GM21381 (cell line): ENCODE data around the gene ABCA2.
"Not testable (repeated sequence)": the region's sequence is repeated elsewhere in the genome, so short reads cannot be mapped to it uniquely, and the experiment has no call there.

Experiments used
- ATAC-seq: cut with Tn5 transposase; IDR thresholded peaks from one replicate; pipeline ENCODE4 v1.9.1; 2021; ENCODE audit warnings: mild to moderate bottlenecking, moderate library complexity; ENCODE audit not compliant: unreplicated experiment

Gene ABCA2

DNA sequence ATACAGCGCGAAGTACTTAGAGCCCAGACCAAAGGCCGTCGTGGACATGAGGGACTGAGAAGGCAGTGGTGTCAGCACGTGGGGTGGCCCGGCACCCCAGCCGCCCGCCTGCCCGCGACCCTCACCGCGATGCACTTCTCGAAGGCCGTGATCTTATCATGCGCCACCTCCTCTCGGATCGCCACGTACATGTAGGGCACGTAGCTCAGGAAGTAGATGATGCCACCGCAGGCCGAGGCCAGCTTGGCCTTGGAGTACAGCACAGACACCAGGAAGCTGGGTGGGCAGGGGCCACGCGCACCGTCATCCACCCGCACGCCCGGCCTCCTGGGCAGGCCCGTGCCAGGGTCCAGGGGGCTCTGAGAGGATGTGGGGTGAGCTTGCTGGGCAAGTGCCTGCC is 11.0 kb downstream of the ABCA2 start:
- no peak for ATAC-seq

DNA sequence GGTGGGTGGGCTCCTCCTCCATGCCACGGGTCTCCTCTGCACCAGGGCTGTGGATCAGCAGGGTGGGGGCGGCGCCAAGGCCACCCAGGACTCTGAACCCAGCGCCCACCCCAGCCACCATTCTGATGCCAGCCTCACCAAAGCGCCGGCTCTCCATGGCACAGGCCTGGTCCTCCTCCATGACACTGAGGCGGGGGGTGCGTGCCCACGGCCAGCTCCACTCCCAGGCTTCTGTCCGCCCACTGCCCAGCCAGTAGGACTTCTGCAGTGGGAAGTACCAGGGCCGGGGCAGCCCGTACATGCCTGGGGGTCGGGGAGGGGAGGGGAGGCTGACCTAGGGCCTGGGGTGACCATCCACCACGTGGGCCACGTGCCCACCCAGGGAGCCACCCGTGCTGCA is 11.6 kb downstream of the ABCA2 start:
- ATAC-seq: no peak

DNA sequence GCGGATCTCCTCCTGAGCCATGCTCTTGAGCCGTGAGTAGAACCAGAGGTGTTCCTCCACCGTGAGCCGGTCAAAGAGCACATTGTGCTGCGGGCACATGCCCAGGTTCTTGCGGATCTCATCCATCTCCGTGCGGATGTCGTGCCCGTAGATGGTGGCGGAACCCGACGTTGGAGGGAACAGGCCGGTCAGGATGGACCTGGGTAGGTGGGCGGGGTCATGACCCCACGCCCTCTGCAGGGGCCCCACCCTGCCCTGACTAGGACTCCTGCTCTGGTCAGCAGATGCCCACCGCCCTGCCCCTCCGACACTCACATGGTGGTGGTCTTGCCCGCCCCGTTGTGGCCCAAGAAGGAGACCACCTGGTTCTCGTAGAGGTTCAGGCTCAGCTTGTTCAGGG is 12.1 kb downstream of the ABCA2 start:
- ATAC-seq: no peak

DNA sequence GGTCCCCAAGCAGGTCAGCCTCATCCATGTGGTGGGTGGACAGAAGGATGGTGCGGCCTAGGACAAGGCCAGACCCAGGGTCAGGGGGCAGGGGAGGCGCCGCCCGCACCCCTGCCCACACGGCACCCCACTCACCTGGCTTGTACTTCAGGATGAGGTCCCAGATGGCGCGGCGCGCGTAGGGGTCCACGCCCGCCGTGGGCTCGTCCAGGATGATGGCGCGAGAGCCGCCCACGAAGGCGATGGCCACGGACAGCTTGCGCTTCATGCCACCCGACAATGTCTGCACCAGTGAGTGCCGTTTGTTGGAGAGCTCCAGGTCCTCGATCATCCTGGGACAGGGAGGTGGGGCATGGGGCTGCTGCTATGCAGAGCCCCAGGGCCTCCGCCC is 12.5 kb downstream of the ABCA2 start:
- ATAC-seq: no peak

DNA sequence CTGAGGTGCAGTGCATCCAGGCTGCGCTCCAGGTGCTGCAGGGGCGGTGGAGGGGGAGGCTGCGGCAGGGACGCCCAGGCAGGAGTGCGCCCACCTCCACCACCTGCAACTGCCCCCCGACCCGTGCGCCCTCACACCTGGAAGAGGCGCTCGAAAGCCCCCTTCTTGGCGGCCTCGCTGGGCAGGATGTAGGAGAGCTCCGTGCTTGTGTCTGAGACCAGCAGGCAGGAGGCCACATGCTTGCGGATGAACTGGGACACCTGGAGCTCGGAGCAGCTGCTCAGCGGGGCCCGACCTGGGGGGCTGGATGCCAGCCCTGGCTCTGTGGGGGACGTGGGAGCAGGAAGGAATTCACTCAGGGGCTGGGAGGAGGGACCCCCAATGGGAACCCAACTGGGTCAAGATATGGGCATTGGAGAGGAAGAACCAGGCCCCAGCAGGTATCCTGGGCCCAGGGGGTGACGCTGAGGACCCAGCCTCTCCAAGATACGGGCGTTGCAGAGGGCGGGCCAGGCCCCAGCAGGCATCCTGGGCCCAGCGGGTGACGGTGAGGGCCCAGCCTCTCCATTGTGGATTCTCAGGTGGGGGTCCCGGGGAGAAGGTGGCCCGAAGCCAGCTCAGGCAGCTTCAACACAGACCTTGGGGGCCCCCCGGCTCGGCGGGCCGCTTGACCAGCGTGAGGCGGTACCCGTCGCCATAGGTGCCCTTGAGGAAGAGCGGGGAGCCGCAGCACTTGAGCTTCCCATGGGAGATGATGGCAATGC is 13.1 kb downstream of the ABCA2 start:
- ATAC-seq: no peak

DNA sequence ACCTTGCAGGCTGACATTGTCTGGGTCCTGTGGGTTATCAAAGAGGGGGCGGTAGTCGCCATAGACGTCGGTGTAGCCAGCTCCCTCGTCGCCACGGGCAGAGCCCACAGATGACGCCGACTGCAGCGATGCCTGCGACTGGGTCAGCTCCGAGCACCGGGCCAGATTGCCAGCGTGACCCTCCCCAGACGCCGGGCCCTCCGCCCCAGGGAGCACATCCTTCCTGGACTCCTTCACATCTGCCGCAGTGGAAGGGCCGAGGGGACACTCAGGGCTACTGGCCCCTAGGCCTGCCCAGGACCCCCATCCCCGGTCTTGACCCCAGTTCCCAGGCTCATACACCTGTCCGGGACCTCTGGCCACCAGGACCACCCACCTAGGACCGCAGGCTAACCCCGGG is 13.9 kb downstream of the ABCA2 start:
- ATAC-seq: no peak

DNA sequence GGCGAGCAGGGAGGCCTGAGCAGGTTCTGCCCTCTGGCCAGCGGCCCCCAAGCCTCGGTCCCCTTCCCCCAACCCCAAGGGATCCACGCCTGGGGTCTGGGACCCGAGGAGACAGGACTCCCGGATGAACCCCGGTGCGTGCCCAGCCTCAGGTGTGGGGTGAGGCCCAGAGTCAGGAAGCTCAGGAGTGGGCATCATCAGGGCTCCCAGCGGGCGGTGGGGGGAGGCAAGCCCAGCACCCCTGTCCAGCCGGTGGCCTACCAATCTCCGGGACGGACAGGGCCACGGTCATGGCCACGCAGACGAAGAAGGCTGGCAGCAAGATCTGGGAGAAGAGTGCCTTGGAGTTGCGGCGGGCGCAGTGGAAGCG is 14.5 kb downstream of the ABCA2 start:
- ATAC-seq: no peak

DNA sequence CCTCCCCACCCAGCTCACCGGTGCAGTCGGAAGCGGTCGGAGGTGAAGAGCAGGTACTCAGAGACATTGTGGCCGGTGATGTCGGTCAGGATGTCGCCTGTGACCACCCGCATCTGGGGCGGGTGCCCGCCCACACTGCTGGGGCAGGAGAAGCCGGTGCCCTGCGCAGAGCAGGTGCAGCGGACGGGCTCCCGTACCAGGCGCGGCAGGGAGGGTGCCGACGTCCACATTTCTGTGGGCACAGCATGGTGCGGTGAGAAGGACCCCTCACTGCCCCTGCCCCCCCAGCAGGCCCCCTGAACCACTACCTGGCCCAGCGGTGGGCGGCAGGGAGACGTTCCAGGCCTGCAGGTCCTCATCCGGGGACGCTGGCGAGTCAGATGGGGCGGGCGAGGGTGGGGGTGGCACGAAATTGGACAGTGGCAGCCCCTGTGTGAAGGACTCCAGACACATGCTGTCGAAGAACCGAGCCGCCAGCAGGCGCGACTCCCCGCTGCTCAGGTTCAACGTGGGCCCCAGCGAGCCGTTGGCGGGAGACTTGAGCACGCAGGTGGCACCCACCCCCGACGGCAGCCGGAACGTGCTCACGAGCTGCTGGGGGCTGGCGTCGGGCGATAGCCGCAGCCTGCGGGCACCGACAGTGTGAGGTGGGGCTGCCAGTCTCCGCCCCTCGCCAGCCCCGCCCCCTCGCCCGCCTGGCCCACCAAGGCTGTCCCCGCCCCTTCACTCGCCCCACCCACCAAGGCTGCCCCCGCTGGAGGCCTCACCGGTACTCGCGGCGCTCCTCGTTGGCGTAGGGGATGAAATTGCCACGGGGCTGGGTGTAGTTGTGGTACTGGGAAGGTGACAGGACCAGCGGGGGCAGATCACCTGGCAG is 15.1 kb downstream of the ABCA2 start:
- ATAC-seq: no peak

DNA sequence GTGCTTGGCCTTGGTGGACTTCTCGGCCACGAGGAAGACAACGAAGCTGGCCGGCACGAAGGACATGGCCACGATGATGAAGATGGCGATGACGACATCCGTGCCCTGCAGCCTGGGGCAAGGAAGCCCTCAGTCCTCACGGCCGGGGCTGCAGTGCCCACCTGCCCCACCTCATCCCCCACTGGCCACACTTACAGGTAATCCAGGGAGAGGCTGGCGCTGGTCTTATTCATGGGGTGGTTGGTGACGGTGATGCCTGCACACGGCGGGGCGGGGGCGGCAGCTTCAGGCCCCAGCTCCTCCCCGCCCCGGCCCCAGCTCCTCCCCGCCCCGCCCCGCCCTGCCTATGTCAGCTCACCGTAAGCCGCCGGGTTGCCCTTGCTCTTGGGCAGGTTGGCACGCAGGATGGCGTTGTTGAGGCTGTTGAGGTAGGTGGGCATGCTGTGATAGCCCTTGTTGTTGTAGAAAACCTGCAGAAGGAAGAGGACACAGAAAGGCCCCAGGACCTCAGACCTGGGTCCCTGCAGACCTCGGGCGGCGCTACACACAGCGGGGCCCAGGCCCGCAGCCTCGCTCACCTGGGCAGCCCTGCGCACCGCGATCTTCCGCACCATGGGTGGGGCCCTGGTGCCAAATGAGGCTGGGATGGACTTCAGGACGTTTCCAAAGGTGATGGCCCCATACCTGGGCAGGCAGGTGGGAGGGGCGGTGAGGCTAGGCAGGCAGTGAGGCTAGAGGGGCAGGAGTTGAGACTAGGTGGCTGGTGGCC is 15.9 kb downstream of the ABCA2 start:
- no peak for ATAC-seq

DNA sequence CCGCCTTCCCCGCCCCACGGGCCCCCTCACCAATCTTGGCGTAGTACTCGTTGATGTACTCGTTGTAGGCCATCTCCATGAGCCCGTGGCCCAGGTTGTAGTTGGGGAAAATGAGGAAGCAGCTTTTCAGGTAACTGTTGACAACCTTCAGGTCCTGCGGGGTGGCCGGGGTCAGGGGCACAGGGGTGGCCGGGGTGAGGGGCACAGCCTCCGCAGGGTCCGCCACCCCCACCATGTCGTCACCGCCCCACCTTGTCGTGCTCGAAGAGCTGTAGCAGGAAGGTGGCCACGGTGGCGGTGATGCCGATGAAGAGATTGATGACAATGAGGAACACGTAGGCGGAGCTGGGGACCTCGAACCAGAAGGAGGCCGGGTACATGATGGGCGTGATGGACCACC is 16.9 kb downstream of the ABCA2 start:
- ATAC-seq: no peak

DNA sequence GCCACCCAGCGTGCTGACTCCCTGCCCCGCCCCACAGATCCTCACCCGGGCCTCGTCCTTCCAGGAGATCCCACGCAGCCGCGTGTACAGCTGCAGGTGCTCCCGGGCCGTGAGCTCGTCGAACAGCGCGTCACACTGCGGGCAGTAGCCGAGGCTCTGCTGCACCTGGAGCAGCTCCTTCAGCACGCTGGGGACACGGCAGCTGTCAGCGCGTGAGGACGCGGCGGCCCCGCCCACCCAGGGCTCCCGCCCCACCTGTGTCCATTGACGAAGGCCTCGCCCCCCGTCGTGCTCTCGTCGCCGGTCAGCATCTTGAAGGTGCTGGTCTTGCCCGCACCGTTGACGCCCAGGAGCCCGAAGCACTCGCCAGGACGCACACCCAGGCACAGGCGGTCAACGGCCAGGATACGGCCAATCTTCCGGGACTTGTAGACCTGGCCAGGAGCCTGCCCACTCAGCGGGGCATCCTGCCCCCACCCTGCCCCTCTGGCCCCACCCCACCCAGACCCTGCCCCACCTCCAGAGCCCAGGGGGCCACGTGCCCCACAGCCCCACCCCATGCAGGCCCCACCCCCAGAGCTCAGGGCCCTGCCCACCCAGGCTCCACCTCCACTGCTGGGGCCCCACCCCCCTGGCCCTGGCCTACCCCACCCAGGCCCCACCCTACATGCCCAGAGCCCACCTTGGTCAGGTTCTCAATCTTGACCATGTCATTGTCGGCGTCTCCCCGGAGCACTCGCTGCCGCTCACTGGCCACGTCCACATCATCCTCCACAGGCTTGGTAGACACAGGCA is 17.9 kb downstream of the ABCA2 start:
- no peak for ATAC-seq

DNA sequence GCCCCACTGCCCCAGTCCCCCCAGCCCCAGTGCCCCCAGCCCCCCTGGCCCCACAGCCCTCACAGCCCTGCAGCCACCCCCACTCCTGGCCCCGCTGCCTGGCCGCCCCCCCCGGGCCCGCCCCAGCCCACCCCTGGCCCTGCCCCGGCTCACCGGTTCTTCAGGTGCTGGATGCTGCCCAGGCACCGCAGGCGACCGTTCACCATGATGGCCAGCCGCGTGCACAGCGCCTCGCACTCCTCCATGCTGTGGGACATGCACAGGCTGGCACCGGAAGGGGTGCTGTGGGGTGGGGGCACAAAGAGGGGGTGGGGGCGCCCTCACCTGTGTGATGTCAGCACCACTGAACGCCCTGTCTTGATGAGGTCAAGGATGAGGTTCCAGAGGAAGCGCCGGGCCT is 18.8 kb downstream of the ABCA2 start:
- ATAC-seq: no peak

DNA sequence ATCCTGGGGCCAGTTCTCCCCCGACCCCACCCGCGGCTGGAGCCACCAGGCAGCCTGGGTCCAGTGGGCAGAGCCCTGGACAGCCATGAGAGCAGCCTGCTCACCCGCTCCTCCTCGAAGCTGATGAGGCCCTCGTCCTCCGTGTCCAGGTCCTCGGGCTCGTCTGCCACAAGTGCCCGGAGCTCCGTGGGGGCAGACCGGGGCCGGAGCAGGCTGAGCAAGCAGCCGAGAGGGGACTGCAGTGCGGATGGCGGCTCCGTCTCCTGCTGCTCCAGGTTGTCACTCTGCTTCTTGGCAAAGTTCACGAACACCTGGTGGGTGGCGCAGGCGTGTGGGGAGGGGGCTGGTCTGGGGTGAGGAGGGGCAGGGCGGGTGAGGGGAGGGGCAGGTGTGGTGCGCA is 19.7 kb downstream of the ABCA2 start:
- no peak for ATAC-seq

DNA sequence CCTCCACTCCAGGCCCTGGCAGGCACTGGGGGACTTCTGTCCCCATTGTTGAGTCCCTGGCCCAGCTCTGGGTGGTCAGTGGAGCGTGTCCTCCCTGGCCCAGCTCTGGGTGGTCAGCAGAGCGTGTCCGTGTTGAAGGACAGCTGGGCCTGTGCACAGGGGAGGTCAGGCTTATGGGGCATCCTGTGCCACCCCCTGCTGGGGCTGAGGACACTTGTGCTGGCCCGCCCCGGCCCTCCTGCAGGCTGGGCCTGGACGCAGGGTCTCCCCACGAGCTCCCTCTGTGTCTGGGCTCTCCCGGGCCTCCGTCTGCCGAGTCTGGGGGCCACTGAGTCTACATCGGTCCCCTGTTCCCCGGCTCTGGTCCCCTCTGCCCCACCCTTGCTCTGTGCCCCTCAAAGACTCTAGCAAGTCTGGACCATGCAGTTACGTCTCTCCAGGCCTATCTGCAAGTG is 20.2 kb downstream of the ABCA2 start:
- no peak for ATAC-seq

DNA sequence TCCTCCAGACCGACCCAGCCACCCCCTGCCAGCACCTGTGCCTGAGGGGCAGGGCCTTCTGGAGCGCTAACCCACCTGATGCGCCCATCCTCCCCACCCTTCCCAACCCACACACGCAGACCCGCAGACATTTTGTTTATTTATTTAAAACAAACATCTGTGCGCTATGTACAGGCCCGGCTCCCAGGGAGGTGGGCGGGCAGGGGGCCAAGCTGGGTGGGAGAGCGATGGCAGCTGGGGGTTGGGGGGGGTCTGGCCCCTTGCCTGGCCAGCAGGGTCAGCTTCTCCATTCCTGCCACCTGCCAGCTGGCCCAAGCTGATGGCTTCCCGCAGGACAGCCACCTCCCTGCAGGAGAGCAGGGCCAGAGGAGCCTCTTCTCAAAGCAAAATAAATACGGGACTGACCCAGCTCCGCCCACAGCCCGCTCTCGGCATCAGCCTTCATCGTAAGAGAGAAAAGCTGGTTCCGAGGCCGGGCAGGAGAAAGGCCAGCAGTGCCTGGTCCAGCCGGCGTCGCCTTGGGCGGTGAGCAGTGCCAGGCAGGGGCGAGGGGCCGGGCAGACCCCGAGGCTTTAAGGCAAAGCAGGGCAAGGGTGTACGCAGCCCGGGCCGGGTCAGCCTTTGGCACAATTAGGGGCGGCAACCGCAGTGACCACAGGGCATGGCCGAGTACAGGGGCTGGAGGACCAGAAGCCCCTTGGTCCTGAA is 20.8 kb downstream of the ABCA2 start:
- no peak for ATAC-seq

DNA sequence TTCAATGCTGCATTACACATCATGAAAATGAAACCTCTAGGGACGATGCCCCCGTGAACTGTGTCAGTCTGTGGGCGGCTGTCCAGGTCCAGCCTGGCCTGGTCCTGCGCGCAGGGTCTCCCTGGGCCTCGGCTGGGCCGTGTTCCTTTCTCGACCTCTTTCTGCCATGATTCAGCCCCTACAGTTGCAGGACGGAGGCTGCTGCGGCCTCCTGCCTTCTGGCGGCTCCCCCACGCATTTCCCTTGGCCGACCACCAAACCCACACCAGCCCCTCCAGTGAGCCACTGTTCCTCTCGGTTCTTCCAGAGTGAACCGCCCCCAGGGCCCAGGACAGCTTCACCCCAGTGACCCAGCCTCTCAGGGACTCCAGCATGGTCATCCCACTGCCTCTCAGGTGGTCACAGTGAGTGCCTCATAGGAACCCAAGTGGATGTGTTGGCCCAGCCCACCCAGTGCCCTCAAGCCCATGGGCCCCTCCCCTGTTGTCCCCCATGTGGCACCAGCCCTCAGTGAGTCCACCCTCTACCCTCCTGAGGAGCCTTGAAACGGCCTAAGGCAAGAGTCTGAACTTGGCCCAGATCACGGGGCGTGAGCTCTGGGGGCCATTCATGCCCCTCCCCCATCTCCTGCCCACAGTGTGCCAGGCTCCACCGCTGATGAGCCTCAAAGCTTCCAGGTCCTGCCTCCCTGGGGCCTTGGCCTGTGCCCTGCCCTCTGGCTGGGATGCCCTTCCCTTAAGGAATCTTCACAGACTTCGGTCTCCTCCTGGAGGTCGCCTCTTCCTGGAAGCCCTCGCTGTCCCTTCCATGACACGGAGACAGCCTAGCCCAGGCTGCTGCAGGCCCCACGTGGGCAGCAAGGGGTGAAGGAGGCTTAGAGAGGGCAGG is 21.7 kb downstream of the ABCA2 start:
- ATAC-seq: no peak

DNA sequence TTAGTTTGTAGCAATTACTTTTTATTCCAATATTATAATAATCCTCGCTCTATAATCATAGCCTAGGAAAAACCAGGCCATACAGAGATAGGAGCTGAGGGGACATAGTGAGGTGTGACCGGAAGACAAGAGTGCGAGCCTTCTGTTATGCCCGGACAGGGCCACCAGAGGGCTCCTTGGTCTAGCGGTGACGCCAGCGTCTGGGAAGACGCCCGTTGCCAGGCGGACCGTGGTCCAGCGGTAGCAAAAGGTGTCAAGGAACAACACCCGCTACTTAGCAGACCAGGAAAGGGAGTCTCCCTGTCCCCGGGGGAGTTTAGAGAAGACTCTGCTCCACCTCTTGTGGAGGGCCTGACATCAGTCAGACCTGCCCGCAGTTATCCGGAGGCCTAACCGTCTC is 23.8 kb downstream of the ABCA2 start:
- ATAC-seq: not testable (repeated sequence)

DNA sequence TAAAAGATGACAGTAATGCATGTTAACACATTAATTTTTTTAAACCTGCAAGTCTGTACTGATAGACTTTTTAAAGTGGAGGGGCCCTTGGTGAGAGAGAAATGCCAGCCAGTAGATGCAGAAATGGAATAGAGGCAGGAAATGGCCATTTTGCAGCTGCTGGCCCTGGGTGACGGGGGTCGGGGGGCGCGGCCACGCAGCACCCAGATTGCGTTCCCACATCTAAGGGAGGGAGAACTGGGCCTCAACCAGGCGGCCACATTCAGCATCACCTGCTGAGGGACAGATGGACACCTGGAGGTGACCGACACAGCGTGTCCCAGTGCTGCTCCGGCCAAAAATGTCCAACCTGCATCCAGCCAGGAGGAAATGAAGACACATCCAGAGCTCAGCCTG is 25.4 kb downstream of the ABCA2 start:
- ATAC-seq: no peak
